ENCODE data around the gene NFIC. TPM values are rescaled to one million over a fixed set of nuclear protein-coding genes. Genes with fewer than 3 reads are reported as not detected.

The NFIC gene
- total RNA-seq, 6 experiments from 2014 or later, result 94.6 to 168 (median 120) TPM

DNA sequence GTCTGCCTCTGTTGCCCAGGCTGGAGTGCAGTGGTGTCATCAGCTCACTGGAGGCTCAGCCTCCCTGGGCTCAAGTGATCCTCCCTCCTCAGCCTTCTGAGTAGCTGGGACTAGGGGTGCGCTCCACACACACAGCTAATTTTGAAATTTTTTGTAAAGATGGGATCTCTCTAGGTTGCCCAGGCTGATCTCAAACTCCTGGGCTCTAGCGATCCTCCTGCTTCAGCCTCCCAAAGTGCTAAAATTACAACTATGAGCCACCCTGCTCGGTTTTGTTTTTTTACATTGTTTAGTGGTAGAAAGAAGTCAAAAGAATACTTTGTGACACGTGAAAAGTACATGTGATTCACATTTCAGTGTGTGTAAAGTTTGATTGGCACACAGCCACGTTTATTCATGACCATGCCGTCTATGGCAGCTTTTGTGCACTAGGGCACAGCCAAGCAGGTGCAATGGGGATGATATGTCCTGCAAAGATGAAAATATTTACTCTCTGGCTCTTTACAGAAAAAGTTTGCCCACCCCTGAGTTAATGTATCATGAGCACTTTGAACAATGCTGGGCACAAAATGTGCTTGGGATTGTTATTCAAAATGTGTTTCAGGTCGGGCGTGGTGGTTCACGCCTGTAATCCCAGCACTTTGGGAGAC, 16.2 kb upstream of the NFIC start:
- Histone ChIP-seq H3K36me3 (no peaks in the 10 kb centered on the region), H3K9me3 (no peaks in the 10 kb centered on the region), H3K27ac (peak overlapping the region in 2 of 3 donors; percentile 78 to 88), H3K27me3 (no peaks in the 10 kb centered on the region), H3K4me1 (peaks cover 0 to 38% (median 14%) of the 10 kb centered on the region in 4 donors), H3K4me3 (no peak overlapping the region)
- peak; percentile 56 to 74 (median 70) for ATAC-seq
- intact Hi-C loops (cut with DNase I), result no loop called here
- peak in 1 of 3 donors; percentile 81 for DNase-seq
- WGBS (ENCODE audit: insufficient coverage, low coverage, low lambda C conversion rate, missing lambda C conversion rate), result 34% methylated on average over 9 of the region's 9 CpGs
- TF ChIP-seq POLR2A (IDR thresholded peaks at IDR 0.05), result no peak
- TF ChIP-seq, protein P1, sequence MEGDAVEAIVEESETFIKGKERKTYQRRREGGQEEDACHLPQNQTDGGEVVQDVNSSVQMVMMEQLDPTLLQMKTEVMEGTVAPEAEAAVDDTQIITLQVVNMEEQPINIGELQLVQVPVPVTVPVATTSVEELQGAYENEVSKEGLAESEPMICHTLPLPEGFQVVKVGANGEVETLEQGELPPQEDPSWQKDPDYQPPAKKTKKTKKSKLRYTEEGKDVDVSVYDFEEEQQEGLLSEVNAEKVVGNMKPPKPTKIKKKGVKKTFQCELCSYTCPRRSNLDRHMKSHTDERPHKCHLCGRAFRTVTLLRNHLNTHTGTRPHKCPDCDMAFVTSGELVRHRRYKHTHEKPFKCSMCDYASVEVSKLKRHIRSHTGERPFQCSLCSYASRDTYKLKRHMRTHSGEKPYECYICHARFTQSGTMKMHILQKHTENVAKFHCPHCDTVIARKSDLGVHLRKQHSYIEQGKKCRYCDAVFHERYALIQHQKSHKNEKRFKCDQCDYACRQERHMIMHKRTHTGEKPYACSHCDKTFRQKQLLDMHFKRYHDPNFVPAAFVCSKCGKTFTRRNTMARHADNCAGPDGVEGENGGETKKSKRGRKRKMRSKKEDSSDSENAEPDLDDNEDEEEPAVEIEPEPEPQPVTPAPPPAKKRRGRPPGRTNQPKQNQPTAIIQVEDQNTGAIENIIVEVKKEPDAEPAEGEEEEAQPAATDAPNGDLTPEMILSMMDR (IDR thresholded peaks at IDR 0.05), result no peak

DNA sequence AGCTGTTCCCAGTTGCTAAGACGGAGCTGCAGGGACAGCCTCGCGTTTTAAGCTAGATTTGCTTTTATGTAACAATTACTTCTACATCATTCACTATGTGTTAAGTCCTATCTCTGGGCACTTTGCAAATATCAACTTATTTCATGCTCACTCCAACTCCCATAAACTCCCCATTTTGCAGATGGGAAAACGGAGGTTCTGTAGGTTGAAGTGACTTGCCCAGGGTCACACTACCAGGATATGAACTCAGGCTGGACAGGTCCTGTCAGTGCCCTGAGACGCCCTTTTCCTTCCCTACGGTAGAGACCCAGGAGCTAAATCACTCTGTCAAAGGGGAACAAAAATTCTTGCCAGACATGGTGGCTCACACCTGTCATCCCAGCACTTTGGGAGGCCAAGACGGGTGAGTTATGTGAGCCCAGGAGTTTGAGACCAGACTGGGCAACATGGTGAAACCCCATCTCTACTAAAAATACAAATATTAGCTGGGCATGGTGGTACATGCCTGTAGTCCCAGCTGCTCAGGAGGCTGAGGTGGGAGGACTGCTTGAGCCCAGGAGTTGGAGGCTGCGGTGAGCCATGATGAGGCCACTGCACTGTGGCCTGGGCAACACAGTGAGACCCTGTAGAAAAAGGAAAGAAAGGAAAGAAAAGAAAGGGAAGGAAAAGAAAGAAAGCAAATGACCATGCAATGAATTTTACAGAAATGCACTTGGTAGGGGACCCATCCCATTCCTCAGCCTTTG, 14.5 kb upstream of the NFIC start:
- no peaks in the 10 kb centered on the region for H3K36me3 ChIP-seq
- DNase-seq (no peak), ATAC-seq (no peak)
- 68% methylated on average over 8 of the region's 8 CpGs for WGBS (ENCODE audit: insufficient coverage, low coverage, low lambda C conversion rate, missing lambda C conversion rate)
- no peaks in the 10 kb centered on the region for H3K27me3 ChIP-seq
- no peak overlapping the region for H3K4me3 ChIP-seq
- TF ChIP-seq, protein P1 (IDR thresholded peaks at IDR 0.05), result no peak
- TF ChIP-seq POLR2A (IDR thresholded peaks at IDR 0.05), result no peak
- no peaks in the 10 kb centered on the region for H3K9me3 ChIP-seq
- intact Hi-C loops (cut with DNase I), result no loop called here
- no peak overlapping the region for H3K27ac ChIP-seq
- H3K4me1 ChIP-seq, result peaks cover 0 to 29% (median 9%) of the 10 kb centered on the region in 4 donors

DNA sequence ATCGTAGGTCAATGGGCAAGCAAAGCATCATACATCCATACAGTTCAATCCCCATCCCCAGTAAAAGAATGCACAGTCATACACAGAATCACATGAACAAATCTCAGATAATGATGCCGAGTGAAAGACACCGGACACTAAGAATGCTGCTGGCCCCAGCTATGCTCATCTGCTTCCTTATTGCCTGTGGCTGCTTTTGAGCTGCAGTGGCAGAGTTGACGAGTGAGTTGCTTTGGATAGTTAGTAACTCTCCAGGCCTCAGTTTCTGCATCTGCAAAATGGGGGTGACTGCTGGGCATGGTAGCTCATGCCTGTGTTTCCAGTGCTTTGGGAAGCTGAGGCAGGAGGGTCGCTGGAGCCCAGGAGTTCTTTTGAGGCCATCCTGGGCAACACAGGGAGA, 12.9 kb upstream of the NFIC start:
- intact Hi-C loops (cut with DNase I), result no loop called here
- no peak overlapping the region for H3K27ac ChIP-seq
- no peak for DNase-seq
- WGBS (ENCODE audit: insufficient coverage, low coverage, low lambda C conversion rate, missing lambda C conversion rate), result 6% methylated on average over 2 of the region's 5 CpGs
- no peaks in the 10 kb centered on the region for H3K27me3 ChIP-seq
- TF ChIP-seq POLR2A (IDR thresholded peaks at IDR 0.05), result no peak
- TF ChIP-seq, protein P1 (IDR thresholded peaks at IDR 0.05), result no peak
- H3K36me3 ChIP-seq, result no peaks in the 10 kb centered on the region
- H3K4me1 ChIP-seq, result peaks cover 0 to 21% (median 3%) of the 10 kb centered on the region in 4 donors
- no peak for ATAC-seq
- no peaks in the 10 kb centered on the region for H3K9me3 ChIP-seq
- H3K4me3 ChIP-seq, result no peak overlapping the region

DNA sequence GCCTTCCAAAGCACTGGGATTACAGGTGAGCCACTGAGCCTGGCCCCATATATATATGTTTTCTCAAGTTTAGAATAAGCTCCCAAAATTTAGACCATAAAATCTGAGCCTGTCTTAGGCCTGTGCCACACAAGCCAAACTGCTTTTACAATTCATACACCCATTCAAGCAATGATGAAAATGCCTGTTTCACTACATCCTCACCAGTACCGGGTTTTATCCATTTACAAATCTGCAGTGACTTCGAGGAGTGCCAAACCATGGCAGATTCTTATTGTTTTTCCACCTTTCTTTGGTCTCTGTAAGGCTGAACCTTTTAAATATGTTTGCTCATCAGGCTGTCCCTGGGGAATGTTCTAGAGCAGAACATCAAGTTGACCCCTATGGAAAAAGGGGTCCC, 9.6 kb upstream of the NFIC start:
- no peak overlapping the region for H3K4me3 ChIP-seq
- peaks cover 0 to 14% (median 2%) of the 10 kb centered on the region in 4 donors for H3K4me1 ChIP-seq
- H3K9me3 ChIP-seq, result no peaks in the 10 kb centered on the region
- H3K27ac ChIP-seq, result no peak overlapping the region
- 96% methylated on average over 2 of the region's 2 CpGs for WGBS (ENCODE audit: insufficient coverage, low coverage, low lambda C conversion rate, missing lambda C conversion rate)
- H3K27me3 ChIP-seq, result no peaks in the 10 kb centered on the region
- ATAC-seq, result no peak
- no peak for DNase-seq
- no peaks in the 10 kb centered on the region for H3K36me3 ChIP-seq
- TF ChIP-seq POLR2A (IDR thresholded peaks at IDR 0.05), result no peak
- TF ChIP-seq, protein P1 (IDR thresholded peaks at IDR 0.05), result no peak
- intact Hi-C loops (cut with DNase I), result no loop called here

Data from right lobe of liver (tissue), 6 donors.